Mammary epithelial cell (primary cell): Measurements from ENCODE around the gene LRRFIP1.

Experiments
- EZH2 ChIP-seq: IDR thresholded peaks from 2 replicates; pipeline ENCODE4 v1.6.1; 2012; ENCODE audit warnings: low read length, inconsistent platforms, borderline replicate concordance
- TF ChIP-seq, protein P1 (sequence below), 2 donors: IDR thresholded peaks in 1 of 2; conservative IDR thresholded peaks in 1 of 2; 2 replicates each; pipeline ENCODE4 v1.5.1; 2011 to 2012; ENCODE audit warnings: inconsistent platforms in 2 of 2, low read length in 2 of 2, mild to moderate bottlenecking in 2 of 2, control low read depth in 1 of 2, low read depth in 1 of 2; ENCODE audit not compliant: insufficient read depth in 1 of 2; ENCODE audit errors: extremely low read depth in 1 of 2

DNA sequence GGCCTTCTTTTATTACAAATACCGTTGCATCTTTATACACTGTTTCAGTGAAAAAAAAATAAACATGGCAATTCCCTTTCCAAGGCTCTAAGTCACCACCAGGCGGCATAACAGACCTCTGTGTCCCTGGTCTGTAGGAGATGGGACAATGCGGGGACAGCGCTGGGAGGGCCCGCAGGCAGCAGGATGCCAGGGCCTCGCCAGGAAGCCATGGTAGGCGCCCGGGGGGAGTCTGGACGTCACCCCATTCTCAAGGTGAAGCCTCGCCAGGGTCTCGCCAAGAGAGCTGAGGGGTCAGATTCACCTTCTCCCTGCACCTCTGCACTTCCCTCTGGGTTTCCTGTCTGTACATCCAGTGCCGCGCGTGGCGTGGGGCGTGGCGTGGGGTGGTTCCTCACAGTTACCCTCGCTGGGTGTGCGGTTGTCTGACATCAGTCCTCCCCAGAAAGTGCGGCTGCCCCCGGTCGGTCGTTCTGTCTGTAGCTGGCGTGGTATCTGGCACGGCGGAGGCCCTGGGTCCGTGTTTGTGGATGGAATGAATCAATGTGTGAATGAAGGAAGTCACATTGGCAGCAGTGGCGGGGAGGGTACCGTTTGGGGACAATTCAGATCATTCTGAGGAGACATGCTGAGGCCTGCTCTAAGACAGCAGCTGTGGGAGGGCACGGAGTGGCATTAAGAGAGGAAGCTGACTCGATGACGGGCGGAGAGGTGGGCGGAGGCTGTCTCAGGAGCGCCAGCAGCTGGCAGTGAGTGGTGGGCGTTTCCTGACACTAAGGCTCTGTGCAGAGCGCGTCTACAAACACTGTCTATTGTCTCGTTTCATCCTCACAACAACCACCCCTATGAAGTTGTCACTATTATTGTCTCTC is 46.0 kb downstream of the LRRFIP1 start:
- TF ChIP-seq, protein P1, sequence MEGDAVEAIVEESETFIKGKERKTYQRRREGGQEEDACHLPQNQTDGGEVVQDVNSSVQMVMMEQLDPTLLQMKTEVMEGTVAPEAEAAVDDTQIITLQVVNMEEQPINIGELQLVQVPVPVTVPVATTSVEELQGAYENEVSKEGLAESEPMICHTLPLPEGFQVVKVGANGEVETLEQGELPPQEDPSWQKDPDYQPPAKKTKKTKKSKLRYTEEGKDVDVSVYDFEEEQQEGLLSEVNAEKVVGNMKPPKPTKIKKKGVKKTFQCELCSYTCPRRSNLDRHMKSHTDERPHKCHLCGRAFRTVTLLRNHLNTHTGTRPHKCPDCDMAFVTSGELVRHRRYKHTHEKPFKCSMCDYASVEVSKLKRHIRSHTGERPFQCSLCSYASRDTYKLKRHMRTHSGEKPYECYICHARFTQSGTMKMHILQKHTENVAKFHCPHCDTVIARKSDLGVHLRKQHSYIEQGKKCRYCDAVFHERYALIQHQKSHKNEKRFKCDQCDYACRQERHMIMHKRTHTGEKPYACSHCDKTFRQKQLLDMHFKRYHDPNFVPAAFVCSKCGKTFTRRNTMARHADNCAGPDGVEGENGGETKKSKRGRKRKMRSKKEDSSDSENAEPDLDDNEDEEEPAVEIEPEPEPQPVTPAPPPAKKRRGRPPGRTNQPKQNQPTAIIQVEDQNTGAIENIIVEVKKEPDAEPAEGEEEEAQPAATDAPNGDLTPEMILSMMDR (conservative IDR thresholded peaks at IDR 0.05 in 1 of 2, IDR thresholded peaks at IDR 0.05 in 1 of 2; ENCODE audit: extremely low read depth in 1 of 2, insufficient read depth in 1 of 2, low read depth in 1 of 2, low read length in 2 of 2) = peak; percentile 78 to 89
- no peak for TF ChIP-seq EZH2
